Right lung (tissue), 5 donors: ENCODE results near the gene RNF123. TPM values are rescaled to one million over a fixed set of nuclear protein-coding genes. Genes with fewer than 3 reads are reported as not detected.
A peak's percentile ranks its signal among the peaks of the same experiment; 100 is the strongest.

Source experiments
- DNase-seq, 2 donors: peaks; one replicate each; pipeline ENCODE4 v3.0.0-alpha.2; 2013
- polyA plus RNA-seq, 5 donors: library from polyadenylated mRNA; unstranded; fragments of 120-200 nt; gene quantifications; one replicate each; pipeline versions ENCODE4 v1.2.1 to v1.2.3, GENCODE V29; 2013; ENCODE audit warnings: inconsistent platforms in 1 of 5, low replicate concordance in 1 of 5; ENCODE audit not compliant: insufficient read length in 5 of 5, insufficient read depth in 1 of 5

The RNF123 gene
- polyA plus RNA-seq, 5 donors = 25.9 to 33.5 (median 27.4) TPM

GRCh38 chr3:49657208-49657915, 32.0 kb upstream of the RNF123 start:
- no peak for DNase-seq

- no peak for DNase-seq
Measured at GRCh38 chr3:49658711-49659110, 30.6 kb upstream of the RNF123 start.

- DNase-seq = no peak
Measured at GRCh38 chr3:49659756-49660155, 29.6 kb upstream of the RNF123 start.

DNA sequence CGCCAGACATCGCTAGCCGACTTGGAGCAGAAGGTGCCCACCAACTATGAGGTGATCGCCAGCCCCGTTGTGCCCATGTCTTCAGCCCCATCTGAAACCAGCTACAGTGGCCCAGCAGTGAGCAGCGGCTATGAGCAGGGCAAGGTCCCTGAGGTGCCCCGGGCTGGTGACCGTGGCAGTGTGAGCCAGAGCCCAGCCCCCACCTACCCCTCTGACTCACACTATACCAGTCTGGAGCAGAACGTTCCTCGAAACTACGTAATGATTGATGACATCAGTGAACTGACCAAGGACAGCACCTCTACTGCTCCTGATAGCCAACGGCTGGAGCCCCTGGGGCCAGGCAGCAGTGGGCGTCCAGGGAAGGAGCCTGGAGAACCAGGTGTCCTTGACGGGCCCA, 28.1 kb upstream of the RNF123 start:
- no peak for DNase-seq

DNA sequence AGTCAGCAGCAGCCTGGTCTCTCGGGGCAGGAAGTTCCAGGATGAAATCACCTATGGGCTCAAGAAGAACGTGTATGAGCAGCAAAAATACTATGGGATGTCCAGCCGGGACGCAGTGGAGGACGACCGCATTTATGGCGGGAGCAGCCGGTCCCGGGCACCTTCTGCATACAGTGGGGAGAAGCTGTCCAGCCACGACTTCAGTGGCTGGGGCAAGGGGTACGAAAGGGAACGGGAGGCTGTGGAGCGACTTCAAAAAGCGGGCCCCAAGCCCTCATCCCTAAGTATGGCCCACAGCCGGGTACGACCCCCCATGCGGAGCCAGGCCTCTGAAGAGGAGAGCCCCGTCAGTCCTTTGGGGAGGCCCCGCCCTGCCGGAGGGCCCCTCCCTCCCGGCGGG, 27.3 kb upstream of the RNF123 start:
- DNase-seq = no peak

- DNase-seq = no peak
Measured at GRCh38 chr3:49662720-49663413, 26.5 kb upstream of the RNF123 start.

DNA sequence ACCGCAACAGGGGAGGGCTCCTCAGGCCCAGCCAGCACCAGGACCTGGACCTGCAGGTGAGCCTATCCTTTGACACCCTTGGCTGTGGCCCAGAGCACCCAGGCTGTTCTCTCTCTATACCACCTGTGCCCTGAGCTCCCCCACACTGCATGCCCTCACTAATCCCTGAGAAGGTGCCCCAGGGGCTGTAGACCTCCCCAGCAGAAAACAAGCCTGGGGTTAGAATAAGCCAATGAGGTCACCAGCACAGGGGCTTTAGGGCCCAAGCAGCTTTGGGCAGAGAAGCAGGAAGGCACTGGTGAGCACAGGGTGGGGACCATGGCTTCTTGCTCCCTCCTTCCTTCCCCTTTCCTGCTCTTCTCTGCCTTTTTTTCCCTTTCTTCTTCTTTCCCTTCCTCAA, 25.5 kb upstream of the RNF123 start:
- DNase-seq = no peak

DNA sequence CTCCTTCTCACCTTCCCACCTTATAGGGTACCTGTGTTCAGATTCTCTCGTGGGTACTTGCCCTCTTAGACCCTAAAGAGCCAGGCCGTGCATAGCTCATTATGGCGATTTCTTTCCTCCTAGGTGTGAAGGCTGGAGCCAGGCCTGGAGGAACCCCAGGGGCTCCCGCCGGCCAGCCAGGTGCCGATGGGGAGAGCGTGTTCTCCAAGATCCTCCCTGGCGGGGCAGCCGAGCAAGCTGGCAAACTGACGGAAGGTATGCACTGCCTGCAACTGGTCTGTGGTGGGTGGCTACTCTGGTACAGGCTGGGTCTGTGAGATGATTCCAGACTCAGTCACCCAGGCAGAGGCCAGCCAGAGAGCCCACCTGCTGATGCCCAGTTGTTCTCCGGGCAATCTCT, 25.1 kb upstream of the RNF123 start:
- no peak for DNase-seq

GRCh38 chr3:49665822-49666519, 23.4 kb upstream of the RNF123 start:
- DNase-seq = no peak

DNA sequence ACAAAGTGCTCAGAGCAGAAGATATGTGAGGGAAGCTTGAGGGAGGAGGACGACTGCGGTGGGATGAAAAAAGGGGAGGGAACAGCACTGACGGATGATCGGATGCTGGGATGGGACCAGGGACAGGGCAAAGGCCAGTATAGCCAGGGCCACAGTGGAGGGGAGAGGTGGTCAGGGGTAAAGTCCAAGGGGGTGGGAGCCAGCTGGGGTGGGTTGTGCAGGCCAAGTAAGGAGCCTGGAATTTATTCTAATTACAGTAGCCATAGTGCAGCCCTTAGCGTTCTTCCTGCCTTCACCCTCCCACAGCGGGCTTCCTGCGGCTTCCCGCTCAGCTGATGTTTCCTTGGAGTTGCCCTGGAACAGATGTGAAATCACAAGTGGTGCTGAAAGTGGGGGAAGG, 22.8 kb upstream of the RNF123 start:
- no peak for DNase-seq

GRCh38 chr3:49667701-49668413, 21.5 kb upstream of the RNF123 start:
- DNase-seq = no peak

GRCh38 chr3:49668414-49668797, 21.0 kb upstream of the RNF123 start:
- no peak for DNase-seq

DNA sequence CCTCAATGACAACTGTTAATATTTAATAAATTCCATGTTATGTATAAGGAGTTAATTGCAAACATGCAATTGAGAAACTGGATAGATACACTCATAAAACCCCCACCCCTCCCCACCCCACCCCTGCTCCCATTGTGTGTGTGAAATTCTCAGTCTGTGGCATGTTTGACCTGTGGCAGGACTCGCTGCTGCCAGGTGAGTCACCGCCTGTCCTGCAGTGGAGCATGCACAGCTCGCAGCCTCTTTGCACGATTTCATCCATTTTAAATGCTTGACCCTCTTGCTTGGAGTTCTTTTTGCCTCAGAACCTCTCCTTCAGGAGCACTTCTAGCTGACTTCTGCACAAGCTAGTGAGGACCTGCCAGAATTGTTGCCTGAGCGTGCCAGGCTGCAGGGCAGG, 20.5 kb upstream of the RNF123 start:
- no peak for DNase-seq

DNA sequence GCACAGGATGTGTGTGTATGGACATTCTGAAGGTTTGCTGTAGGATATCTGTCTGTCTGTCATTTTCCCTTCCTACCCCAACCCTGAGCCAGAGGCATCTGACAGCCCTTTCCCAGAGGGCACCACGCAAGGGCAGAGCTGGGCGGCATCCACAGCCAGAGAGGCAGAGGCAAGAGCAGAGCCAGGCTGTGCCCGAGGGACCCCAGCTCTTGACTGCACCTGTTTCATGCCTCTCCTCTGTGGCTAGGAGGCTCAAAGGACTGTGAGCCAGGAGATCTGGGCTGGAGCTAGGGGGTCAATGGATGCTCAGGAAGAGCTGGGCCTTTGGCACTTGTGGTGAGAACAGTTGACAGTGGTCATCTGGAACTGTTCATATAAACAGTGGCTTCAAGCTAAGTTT, 20.0 kb upstream of the RNF123 start:
- no peak for DNase-seq

DNA sequence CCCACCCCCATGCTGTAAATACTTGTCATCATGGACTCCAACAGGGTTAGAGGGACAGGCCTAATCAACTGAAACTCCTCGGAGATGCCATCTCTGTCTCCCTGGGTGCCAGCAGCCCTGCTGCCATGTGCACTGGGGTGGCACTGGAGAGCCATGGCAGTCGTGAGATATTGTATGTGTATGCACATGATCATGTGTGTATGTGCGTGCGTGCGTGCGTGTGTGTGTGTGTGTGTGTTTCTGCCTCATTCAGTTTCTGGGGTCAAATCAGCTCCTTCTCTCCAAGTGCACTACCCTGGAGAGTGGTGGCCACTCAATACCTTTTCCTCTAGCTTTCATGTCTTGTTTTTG, 18.4 kb upstream of the RNF123 start:
- no peak for DNase-seq

- peak; percentile 38 to 56 for DNase-seq
Measured at GRCh38 chr3:49671291-49672288, 17.8 kb upstream of the RNF123 start.

DNA sequence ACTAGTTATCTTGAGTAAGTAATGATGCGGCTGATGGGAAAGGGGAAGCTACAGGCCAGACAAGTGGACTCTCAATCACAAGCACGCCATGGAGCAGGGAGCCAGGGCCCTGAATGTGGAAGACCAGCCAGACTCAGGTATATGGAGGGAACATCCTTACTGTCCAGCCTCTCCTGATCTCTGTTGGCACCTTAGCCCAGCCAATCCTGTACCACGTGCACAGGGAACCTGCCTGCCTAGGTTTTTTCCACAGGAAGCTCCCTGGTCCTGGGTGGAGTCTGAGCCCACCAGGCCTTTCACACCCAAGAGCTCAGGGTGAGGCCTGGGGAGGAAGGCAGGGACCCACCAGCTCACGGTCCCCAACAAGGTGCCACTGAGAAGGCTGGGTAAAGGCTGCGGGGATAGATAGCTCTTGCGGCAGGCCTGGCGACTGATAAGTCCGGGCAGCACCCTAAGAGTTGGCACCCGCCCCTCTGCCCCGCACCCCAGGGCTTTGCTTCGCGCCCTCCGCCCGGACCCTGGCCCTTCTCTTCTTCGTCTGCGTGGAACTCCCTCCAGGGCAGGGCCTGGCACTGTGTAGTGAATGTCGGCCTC, 16.1 kb upstream of the RNF123 start:
- DNase-seq = peak in 1 of 2 donors; percentile 6

DNA sequence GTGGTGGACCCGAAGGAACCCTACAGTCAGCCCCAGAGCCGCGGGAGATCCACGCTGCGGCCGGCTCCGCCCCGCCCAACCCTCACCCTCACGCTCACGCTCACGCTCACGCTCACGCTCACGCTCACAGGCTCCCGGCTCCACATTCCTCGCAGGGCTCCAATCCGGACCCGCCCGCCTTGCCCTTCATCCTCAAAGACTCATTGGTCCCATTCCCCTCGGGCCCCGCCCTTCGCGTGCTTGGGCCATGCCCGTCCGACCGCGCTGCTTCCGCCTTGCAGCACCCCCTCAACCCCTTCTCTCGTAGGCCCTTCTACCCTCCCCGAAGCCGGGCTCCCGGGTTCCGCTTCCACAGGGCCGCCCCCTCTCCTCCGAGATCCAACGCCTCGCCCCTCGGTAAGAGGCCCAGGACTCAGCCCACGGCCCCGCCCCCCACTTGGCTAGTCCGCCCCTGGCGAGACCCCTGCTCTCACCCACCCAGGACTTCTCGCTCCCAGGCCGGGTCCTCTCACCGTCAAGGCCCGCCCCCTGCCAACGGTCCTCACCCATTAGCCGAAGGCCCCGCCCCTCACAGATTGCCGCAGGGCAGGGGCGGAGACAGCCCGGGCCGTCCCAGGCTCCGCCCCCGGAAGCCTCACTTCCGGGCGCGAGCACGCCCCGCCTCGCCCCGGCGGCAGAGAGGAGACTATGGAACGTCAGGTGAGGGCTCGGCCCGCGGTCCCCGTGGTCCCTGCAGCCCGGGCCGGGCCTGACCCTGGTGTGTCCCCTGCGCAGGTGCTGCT, 15.5 kb upstream of the RNF123 start, which contains the start of gene APEH:
TSS of gene APEH (plus strand) at position 637 of the 782 bp plus-strand sequence. CDS start at position 688, 51 bp downstream.
- peak; percentile 96 for DNase-seq

DNA sequence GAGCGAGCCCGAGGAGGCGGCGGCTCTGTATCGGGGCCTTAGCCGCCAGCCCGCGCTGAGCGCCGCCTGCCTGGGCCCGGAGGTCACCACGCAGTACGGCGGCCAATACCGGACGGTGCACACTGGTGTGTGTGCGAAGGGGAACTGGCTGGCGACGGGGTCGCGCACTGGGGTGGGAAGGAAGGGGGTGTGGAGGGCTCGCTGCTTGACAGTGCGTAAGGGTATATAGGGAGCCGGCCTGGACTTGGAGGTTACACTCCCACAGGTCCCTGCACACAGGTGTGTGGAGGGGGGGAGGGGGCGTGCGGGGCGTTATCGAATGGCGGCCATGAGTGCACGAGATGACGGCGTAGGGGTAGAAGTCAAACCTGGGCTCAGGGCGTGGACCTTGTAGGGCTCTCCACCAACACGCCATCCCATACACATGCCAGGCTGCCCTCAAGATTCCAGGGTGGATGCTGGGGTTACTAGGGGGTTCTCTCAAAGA, 14.8 kb upstream of the RNF123 start:
- no peak for DNase-seq

DNA sequence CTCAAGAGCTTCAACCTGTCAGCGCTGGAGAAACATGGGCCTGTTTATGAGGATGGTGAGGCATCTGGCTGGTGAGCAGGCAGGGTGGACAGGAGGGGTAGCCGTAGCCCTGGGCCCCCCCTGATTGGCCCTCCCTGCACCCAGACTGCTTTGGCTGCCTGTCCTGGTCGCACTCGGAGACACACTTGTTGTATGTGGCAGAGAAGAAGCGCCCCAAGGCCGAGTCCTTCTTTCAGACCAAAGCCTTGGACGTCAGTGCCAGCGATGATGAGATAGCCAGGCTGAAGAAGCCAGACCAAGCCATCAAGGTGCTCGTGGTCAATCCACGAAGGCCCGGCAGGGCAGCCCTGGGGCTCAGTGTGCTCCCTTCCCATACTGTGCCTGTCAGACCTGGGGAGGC, 13.4 kb upstream of the RNF123 start:
- no peak for DNase-seq
